HCT116 (cell line): Measurements from ENCODE around the gene DHX34. TPM values are rescaled to one million over a fixed set of nuclear protein-coding genes. Genes with fewer than 3 reads are reported as not detected.

Experiments used
- ATAC-seq: fragments of 200-7000 bp; cut with Tn5 transposase; 2 replicates; pipeline ENCODE4 v1.9.1; 2020; ENCODE audit warnings: mild to moderate bottlenecking, moderate library complexity
- BruUV-seq: library from RNA; stranded (reverse); fragments of 400-500 nt; replicated peaks from 2 replicates; lab custom pipeline; 2021; lab: Mats Ljungman, UMichigan
- CTCF ChIA-PET: fragments of 300-600 bp; sonication (Branson Sonifier 250); formaldehyde crosslinking; loops from one replicate; lab custom pipeline; 2021; ENCODE audit warnings: antibody characterized with exemption; lab: Charles Lee
- POLR2A ChIA-PET: fragments of 300-600, 350-600 bp; sonication (Branson Sonifier 250); formaldehyde crosslinking; loops from one replicate; lab custom pipeline; 2021; ENCODE audit warnings: antibody characterized with exemption; lab: Charles Lee
- RAD21 ChIA-PET, 2 experiments: fragments of 300-600 bp; sonication (Branson Sonifier 250); formaldehyde crosslinking; loops; one replicate each; lab custom pipeline; 2023; ENCODE audit warnings: low total read pairs in 2 of 2; ENCODE audit not compliant: uncharacterized antibody in 2 of 2, unreplicated experiment in 2 of 2, low non-redundant PET in 1 of 2; lab: Charles Lee
- DNase-seq: peaks from one replicate; pipeline ENCODE4 v3.0.0-alpha.2; 2010; ENCODE audit warnings: low read depth, low spot score
- H2AFZ ChIP-seq: fragments of 200-600 bp; shearing (Covaris generic), sonication (generic); 2 replicates; pipeline ENCODE4 v1.6.1; 2017; ENCODE audit warnings: low read depth, mixed run types, mixed read lengths, antibody characterized with exemption, low read length; ENCODE audit not compliant: poor library complexity, severe bottlenecking
- H3K27ac ChIP-seq: 2 replicates; pipeline ENCODE4 v1.5.1; 2012; ENCODE audit warnings: low read depth, low read length
- H3K27me3 ChIP-seq: fragments of 200-600 bp; sonication (generic); 2 replicates; pipeline ENCODE4 v1.6.1; 2016; ENCODE audit warnings: mixed run types, low read length, mixed read lengths; ENCODE audit not compliant: insufficient read depth
- H3K36me3 ChIP-seq, 2 experiments: fragments of 200-500 bp in 1 of 2; fragments of 200-600 bp in 1 of 2; sonication (Bioruptor generic) in 1 of 2; sonication (generic) in 1 of 2; 2 replicates each; pipeline versions ENCODE4 v1.5.1 to v1.6.1; 2014 to 2016; ENCODE audit warnings: low read length in 2 of 2, inconsistent platforms in 1 of 2, mixed read lengths in 1 of 2, mixed run types in 1 of 2; ENCODE audit not compliant: insufficient read depth in 2 of 2, control insufficient read depth in 1 of 2
- H3K4me1 ChIP-seq, 2 experiments: fragments of 200-600 bp in 1 of 2; sonication (generic) in 1 of 2; 2 replicates each; pipeline versions ENCODE4 v1.5.1 to v1.6.1; 2012 to 2017; ENCODE audit warnings: low read length in 2 of 2, inconsistent platforms in 1 of 2, mild to moderate bottlenecking in 1 of 2, mixed read lengths in 1 of 2, mixed run types in 1 of 2, moderate library complexity in 1 of 2; ENCODE audit not compliant: insufficient read depth in 2 of 2, control insufficient read depth in 1 of 2
- H3K4me2 ChIP-seq: fragments of 200-600 bp; sonication (generic); 2 replicates; pipeline ENCODE4 v1.6.1; 2017; ENCODE audit warnings: mixed run types, low read length, mixed read lengths
- H3K4me3 ChIP-seq, 2 experiments: fragments of 200-600 bp in 1 of 2; sonication (generic) in 1 of 2; replicated peaks in 1 of 2; 2 replicates each; pipeline ENCODE4 v1.5.1; 2011 to 2016; ENCODE audit warnings: low read length in 2 of 2, control low read depth in 1 of 2, low read depth in 1 of 2, mild to moderate bottlenecking in 1 of 2, mixed read lengths in 1 of 2, mixed run types in 1 of 2
- H3K79me2 ChIP-seq: fragments of 200-600 bp; sonication (generic); 2 replicates; pipeline ENCODE4 v1.6.1; 2017; ENCODE audit warnings: mild to moderate bottlenecking, mixed run types, low read length, moderate library complexity, mixed read lengths; ENCODE audit not compliant: insufficient read depth
- H3K9ac ChIP-seq: fragments of 200-600 bp; sonication (generic); 2 replicates; pipeline ENCODE4 v1.6.1; 2016; ENCODE audit warnings: low read length, mixed read lengths
- H3K9me2 ChIP-seq: fragments of 200-600 bp; sonication (generic), shearing (Covaris generic); 2 replicates; pipeline ENCODE4 v1.6.1; 2017; ENCODE audit warnings: mixed run types, mild to moderate bottlenecking, moderate library complexity; ENCODE audit not compliant: insufficient read depth
- H3K9me3 ChIP-seq, 2 experiments: fragments of 200-500 bp in 1 of 2; fragments of 200-600 bp in 1 of 2; sonication (Bioruptor generic) in 1 of 2; sonication (generic) in 1 of 2; 2 replicates each; pipeline ENCODE4 v1.6.1; 2014 to 2017; ENCODE audit warnings: low read length in 2 of 2, mixed read lengths in 2 of 2, inconsistent platforms in 1 of 2, low read depth in 1 of 2, mild to moderate bottlenecking in 1 of 2, mixed run types in 1 of 2, moderate library complexity in 1 of 2; ENCODE audit not compliant: control insufficient read depth in 1 of 2, insufficient read depth in 1 of 2
- H4K20me1 ChIP-seq: fragments of 200-600 bp; sonication (generic), shearing (Covaris generic); 2 replicates; pipeline ENCODE4 v1.6.1; 2017; ENCODE audit warnings: mixed run types, mild to moderate bottlenecking, moderate library complexity; ENCODE audit not compliant: insufficient read depth
- CBX3 ChIP-seq: IDR thresholded peaks from 2 replicates; pipeline ENCODE4 v1.6.1; 2012; ENCODE audit warnings: low read depth
- ELF1 ChIP-seq: IDR thresholded peaks from 2 replicates; pipeline ENCODE4 v1.6.1; 2012; ENCODE audit warnings: low read depth, borderline replicate concordance
- FOSL1 ChIP-seq: IDR thresholded peaks from 2 replicates; pipeline ENCODE4 v1.6.1; 2012; ENCODE audit warnings: low read depth
- POLR2A ChIP-seq: IDR thresholded peaks from 2 replicates; pipeline ENCODE4 v1.7.0; 2011; ENCODE audit warnings: borderline replicate concordance; ENCODE audit not compliant: insufficient read depth, insufficient read length; ENCODE audit errors: extremely low read depth
- SIN3A ChIP-seq: IDR thresholded peaks from 2 replicates; pipeline ENCODE4 v1.6.1; 2012; ENCODE audit warnings: low read depth
- TCF7L2 ChIP-seq: IDR thresholded peaks from 2 replicates; pipeline ENCODE4 v1.7.0; 2011; ENCODE audit warnings: borderline replicate concordance, inconsistent platforms; ENCODE audit not compliant: insufficient read depth, insufficient read length; ENCODE audit errors: extremely low read depth
- ZFX ChIP-seq: fragments of 450-650 bp; IDR thresholded peaks from 2 replicates; pipeline ENCODE4 v1.6.1; 2017
- intact Hi-C: fragments of 100-400 bp; cut with micrococcal nuclease; formaldehyde crosslinking; loops from 2 replicates; pipeline ENCODE4 v1.10.0; 2022
- total RNA-seq: library from RNA; stranded (reverse); gene quantifications from one replicate; pipeline ENCODE4 v1.2.1, GENCODE V29; 2021; ENCODE audit not compliant: unreplicated experiment
- TF ChIP-seq, protein P1 (sequence below): IDR thresholded peaks from 2 replicates; pipeline ENCODE4 v1.6.1; 2012; ENCODE audit warnings: low read depth
- TF ChIP-seq, protein P2 (sequence below), 3 experiments: fragments of 200-600 bp in 1 of 3; sonication (generic) in 1 of 3; IDR thresholded peaks in 2 of 3; conservative IDR thresholded peaks in 1 of 3; 2 replicates each; pipeline ENCODE4 v1.5.1; 2012 to 2017; ENCODE audit warnings: low read depth in 2 of 3, low read length in 2 of 3, antibody characterized with exemption in 1 of 3, borderline replicate concordance in 1 of 3, control low read depth in 1 of 3, mild to moderate bottlenecking in 1 of 3, mixed read lengths in 1 of 3, mixed run types in 1 of 3, moderate library complexity in 1 of 3; ENCODE audit not compliant: insufficient read depth in 1 of 3

DHX34 gene
- total RNA-seq, 1 experiment from 2014 or later, result 30.5 TPM

DNA sequence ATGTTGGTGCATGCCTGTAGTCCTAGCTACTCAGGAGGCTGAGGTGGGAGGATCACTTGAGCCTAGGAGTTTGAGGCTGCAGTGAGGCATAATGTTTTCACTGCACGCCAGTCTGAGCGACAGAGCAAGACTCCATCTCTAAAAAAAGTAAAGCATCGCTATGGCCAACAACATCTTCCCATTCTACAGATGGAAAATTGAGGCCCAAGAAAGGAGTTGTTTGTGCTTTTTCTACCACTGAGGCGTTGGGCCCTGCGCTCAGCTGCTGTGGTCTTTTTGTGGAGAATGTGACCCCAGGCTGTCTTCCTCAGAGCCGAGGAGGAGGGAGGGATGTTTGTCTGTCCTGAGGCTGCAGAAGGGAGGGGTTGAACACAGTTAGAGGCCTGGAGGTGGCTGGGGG, 17.6 kb upstream of the DHX34 start:
- H3K9ac ChIP-seq, result no peak overlapping the region
- H3K27me3 ChIP-seq, result no peaks in the 10 kb centered on the region
- no peak for ATAC-seq
- H3K4me3 ChIP-seq, result no peak overlapping the region
- TF ChIP-seq, protein P1, sequence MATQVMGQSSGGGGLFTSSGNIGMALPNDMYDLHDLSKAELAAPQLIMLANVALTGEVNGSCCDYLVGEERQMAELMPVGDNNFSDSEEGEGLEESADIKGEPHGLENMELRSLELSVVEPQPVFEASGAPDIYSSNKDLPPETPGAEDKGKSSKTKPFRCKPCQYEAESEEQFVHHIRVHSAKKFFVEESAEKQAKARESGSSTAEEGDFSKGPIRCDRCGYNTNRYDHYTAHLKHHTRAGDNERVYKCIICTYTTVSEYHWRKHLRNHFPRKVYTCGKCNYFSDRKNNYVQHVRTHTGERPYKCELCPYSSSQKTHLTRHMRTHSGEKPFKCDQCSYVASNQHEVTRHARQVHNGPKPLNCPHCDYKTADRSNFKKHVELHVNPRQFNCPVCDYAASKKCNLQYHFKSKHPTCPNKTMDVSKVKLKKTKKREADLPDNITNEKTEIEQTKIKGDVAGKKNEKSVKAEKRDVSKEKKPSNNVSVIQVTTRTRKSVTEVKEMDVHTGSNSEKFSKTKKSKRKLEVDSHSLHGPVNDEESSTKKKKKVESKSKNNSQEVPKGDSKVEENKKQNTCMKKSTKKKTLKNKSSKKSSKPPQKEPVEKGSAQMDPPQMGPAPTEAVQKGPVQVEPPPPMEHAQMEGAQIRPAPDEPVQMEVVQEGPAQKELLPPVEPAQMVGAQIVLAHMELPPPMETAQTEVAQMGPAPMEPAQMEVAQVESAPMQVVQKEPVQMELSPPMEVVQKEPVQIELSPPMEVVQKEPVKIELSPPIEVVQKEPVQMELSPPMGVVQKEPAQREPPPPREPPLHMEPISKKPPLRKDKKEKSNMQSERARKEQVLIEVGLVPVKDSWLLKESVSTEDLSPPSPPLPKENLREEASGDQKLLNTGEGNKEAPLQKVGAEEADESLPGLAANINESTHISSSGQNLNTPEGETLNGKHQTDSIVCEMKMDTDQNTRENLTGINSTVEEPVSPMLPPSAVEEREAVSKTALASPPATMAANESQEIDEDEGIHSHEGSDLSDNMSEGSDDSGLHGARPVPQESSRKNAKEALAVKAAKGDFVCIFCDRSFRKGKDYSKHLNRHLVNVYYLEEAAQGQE, result no peak
- TF ChIP-seq SIN3A, result no peak
- no peak for TF ChIP-seq TCF7L2
- no peak for TF ChIP-seq CBX3
- RAD21 ChIA-PET, result no interaction called here
- H4K20me1 ChIP-seq, result no peaks in the 10 kb centered on the region
- no peaks in the 10 kb centered on the region for H3K9me3 ChIP-seq
- CTCF ChIA-PET, result interaction anchor here (2.8 kb wide), 1 partner anchor 17 kb away, joined by 8 read pairs; the partner anchor contains the start of gene DHX34
- H3K4me1 ChIP-seq, result peaks cover 1 to 2% of the 10 kb centered on the region in 2 experiments
- H3K36me3 ChIP-seq, result no peaks in the 10 kb centered on the region
- no peaks in the 10 kb centered on the region for H3K79me2 ChIP-seq
- H3K27ac ChIP-seq, result no peak overlapping the region
- POLR2A ChIA-PET, result no interaction called here
- intact Hi-C loops, result no loop called here
- H3K4me2 ChIP-seq, result no peak overlapping the region
- no peak for DNase-seq
- no peaks in the 10 kb centered on the region for H3K9me2 ChIP-seq
- H2AFZ ChIP-seq, result no peak overlapping the region
- BruUV-seq, result no TSS peak

DNA sequence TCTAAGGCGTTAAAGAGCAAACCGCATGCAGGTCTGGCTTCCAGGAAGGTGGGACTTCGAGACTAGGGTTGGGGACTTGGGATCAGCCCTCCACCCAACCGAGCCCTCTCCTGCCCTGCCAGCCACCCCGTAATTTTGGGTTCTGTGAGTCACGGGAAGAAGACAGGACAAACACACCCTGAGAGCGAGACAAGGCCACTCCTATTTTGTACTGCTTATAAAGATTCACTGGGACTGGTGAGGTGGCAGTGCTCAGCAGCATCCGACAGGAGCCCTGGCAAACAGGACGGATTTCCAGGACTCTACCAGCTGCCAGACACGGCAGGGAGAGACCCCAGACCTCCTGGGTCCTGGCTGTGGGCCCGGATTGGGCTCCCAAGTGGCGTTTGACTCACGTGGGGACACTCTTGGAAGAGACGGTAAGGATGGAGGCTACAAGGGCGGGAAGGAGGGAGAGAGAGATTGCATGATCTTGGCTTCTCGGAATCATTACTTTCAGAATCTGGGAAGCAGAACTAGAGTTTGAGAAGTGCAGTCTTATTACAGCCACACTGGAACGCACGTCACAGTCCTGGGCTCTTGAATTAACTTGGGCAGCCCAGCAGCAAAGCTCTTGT, 17.1 kb upstream of the DHX34 start, which contains the start of gene C5AR2:
Gene C5AR2 (plus strand): TSS at position 245 of the 617 bp plus-strand sequence. CDS start 8,625 bp downstream, outside the sequence.
- ATAC-seq (no peak), DNase-seq (no peak)
- no peaks in the 10 kb centered on the region for H3K36me3 ChIP-seq
- TF ChIP-seq ZFX (no peak), ELF1 (no peak), TCF7L2 (no peak), POLR2A (no peak), FOSL1 (no peak)
- TF ChIP-seq, protein P2, sequence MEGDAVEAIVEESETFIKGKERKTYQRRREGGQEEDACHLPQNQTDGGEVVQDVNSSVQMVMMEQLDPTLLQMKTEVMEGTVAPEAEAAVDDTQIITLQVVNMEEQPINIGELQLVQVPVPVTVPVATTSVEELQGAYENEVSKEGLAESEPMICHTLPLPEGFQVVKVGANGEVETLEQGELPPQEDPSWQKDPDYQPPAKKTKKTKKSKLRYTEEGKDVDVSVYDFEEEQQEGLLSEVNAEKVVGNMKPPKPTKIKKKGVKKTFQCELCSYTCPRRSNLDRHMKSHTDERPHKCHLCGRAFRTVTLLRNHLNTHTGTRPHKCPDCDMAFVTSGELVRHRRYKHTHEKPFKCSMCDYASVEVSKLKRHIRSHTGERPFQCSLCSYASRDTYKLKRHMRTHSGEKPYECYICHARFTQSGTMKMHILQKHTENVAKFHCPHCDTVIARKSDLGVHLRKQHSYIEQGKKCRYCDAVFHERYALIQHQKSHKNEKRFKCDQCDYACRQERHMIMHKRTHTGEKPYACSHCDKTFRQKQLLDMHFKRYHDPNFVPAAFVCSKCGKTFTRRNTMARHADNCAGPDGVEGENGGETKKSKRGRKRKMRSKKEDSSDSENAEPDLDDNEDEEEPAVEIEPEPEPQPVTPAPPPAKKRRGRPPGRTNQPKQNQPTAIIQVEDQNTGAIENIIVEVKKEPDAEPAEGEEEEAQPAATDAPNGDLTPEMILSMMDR (IDR thresholded peaks at IDR 0.05 in 2 of 3, conservative IDR thresholded peaks at IDR 0.05 in 1 of 3; ENCODE audit: borderline replicate concordance in 1 of 3, insufficient read depth in 1 of 3, low read depth in 2 of 3, low read length in 2 of 3), result no peak
- no peak within 1 kb of the TSS for H3K27ac ChIP-seq
- RAD21 ChIA-PET, result no interaction called here
- POLR2A ChIA-PET, result no interaction called here
- H2AFZ ChIP-seq, result no peak within 1 kb of the TSS
- CTCF ChIA-PET, result no interaction called here
- intact Hi-C loops, result no loop called here
- H3K4me2 ChIP-seq, result no peak within 1 kb of the TSS
- BruUV-seq, result no TSS peak
- H3K9me3 ChIP-seq, result no peaks in the 10 kb centered on the region
- H3K4me1 ChIP-seq, result peaks cover 4 to 7% of the 10 kb centered on the region in 2 experiments
- no peaks in the 10 kb centered on the region for H3K27me3 ChIP-seq
- H3K9me2 ChIP-seq, result no peaks in the 10 kb centered on the region
- H3K4me3 ChIP-seq, result no peak within 1 kb of the TSS
- no peaks in the 10 kb centered on the region for H4K20me1 ChIP-seq
- no peak within 1 kb of the TSS for H3K9ac ChIP-seq
- no peaks in the 10 kb centered on the region for H3K79me2 ChIP-seq
